Vagina (tissue), 2 donors: ENCODE data around the gene DNAJC7.

Experiments
- CTCF ChIP-seq, 3 experiments: fragments of 450-650 bp in 2 of 3; fragments of 200-600 bp in 1 of 3; sonication (generic) in 1 of 3; IDR thresholded peaks; one replicate each; pipeline ENCODE4 v1.5.1; 2017 to 2019; ENCODE audit warnings: antibody characterized with exemption in 3 of 3, mild to moderate bottlenecking in 2 of 3, moderate library complexity in 2 of 3
- POLR2A ChIP-seq, 2 donors: fragments of 450-650 bp; IDR thresholded peaks; one replicate each; pipeline ENCODE4 v1.6.1; 2017; ENCODE audit warnings: antibody characterized with exemption in 2 of 2, mild to moderate bottlenecking in 2 of 2, moderate library complexity in 2 of 2
- POLR2AphosphoS5 ChIP-seq, 2 donors: sonication (generic); formaldehyde crosslinking; IDR thresholded peaks; one replicate each; pipeline ENCODE4 v1.9.0; 2017; ENCODE audit warnings: antibody characterized with exemption in 2 of 2, mild to moderate bottlenecking in 2 of 2, low read depth in 1 of 2; ENCODE audit not compliant: insufficient read depth in 1 of 2

- TF ChIP-seq POLR2AphosphoS5 (IDR thresholded peaks at IDR 0.05; ENCODE audit: insufficient read depth in 1 of 2, low read depth in 1 of 2), result no peak
- no peak for TF ChIP-seq POLR2A (IDR thresholded peaks at IDR 0.05)
- no peak for TF ChIP-seq CTCF (IDR thresholded peaks at IDR 0.05)
These were observed 68.3 kb downstream of the DNAJC7 start for GRCh38 chr17:41948762-41949460.
